H9 (cell line): ENCODE results near the gene TTR. TPM values are rescaled to one million over a fixed set of nuclear protein-coding genes. Genes with fewer than 3 reads are reported as not detected.

Experiments
- DNase-seq: peaks from one replicate; pipeline ENCODE4 v3.0.0-alpha.2; 2017
- H2AFZ ChIP-seq: one replicate; pipeline ENCODE4 v1.6.1; 2013; ENCODE audit warnings: mild to moderate bottlenecking, low read length, control low read depth, moderate library complexity
- H2AK5ac ChIP-seq: 2 replicates; pipeline ENCODE4 v1.6.1; 2013; ENCODE audit warnings: low read length, control low read depth, mixed read lengths; ENCODE audit not compliant: insufficient read length
- H2BK120ac ChIP-seq: one replicate; pipeline ENCODE4 v1.6.1; 2013; ENCODE audit warnings: low read depth, mild to moderate bottlenecking, low read length, control low read depth, inconsistent platforms; ENCODE audit not compliant: poor library complexity, severe bottlenecking
- H2BK12ac ChIP-seq: 2 replicates; pipeline ENCODE4 v1.6.1; 2013; ENCODE audit warnings: low read length, control low read depth, mixed read lengths, low read depth; ENCODE audit not compliant: insufficient read length
- H2BK15ac ChIP-seq: 2 replicates; pipeline ENCODE4 v1.6.1; 2013; ENCODE audit warnings: low read depth, low read length, control low read depth
- H2BK20ac ChIP-seq: one replicate; pipeline ENCODE4 v1.6.1; 2013; ENCODE audit warnings: low read depth, mild to moderate bottlenecking, low read length, control low read depth, inconsistent platforms; ENCODE audit not compliant: poor library complexity, severe bottlenecking
- H2BK5ac ChIP-seq: 2 replicates; pipeline ENCODE4 v1.6.1; 2013; ENCODE audit warnings: low read length, control low read depth, mixed read lengths; ENCODE audit not compliant: insufficient read length
- H3K14ac ChIP-seq: 2 replicates; pipeline ENCODE4 v1.6.1; 2013; ENCODE audit warnings: low read length, control low read depth; ENCODE audit not compliant: insufficient read depth
- H3K18ac ChIP-seq: 2 replicates; pipeline ENCODE4 v1.6.1; 2013; ENCODE audit warnings: low read depth, mild to moderate bottlenecking, mixed read lengths, low read length, control low read depth; ENCODE audit not compliant: insufficient read length
- H3K23ac ChIP-seq: 2 replicates; pipeline ENCODE4 v1.6.1; 2013; ENCODE audit warnings: low read length, control low read depth, mixed read lengths, low read depth; ENCODE audit not compliant: insufficient read length
- H3K23me2 ChIP-seq: 2 replicates; pipeline ENCODE4 v1.6.1; 2013; ENCODE audit warnings: low read depth, mild to moderate bottlenecking, mixed read lengths, low read length, control low read depth; ENCODE audit not compliant: insufficient read length, poor library complexity, severe bottlenecking
- H3K27ac ChIP-seq: 2 replicates; pipeline ENCODE4 v1.5.1; 2013; ENCODE audit warnings: low read length, control low read depth, mixed read lengths, low read depth; ENCODE audit not compliant: insufficient read length
- H3K27me3 ChIP-seq: 2 replicates; pipeline ENCODE4 v1.6.1; 2013; ENCODE audit warnings: low read length, control low read depth, inconsistent platforms; ENCODE audit not compliant: insufficient read depth
- H3K4ac ChIP-seq: 2 replicates; pipeline ENCODE4 v1.6.1; 2013; ENCODE audit warnings: low read depth, mild to moderate bottlenecking, control low read depth, inconsistent platforms, low read length, moderate library complexity
- H3K4me1 ChIP-seq: 2 replicates; pipeline ENCODE4 v1.6.1; 2013; ENCODE audit warnings: low read length, control low read depth, inconsistent platforms; ENCODE audit not compliant: insufficient read depth
- H3K4me2 ChIP-seq: 2 replicates; pipeline ENCODE4 v1.6.1; 2013; ENCODE audit warnings: low read length, control low read depth, mixed read lengths; ENCODE audit not compliant: insufficient read length, insufficient read depth
- H3K56ac ChIP-seq: 2 replicates; pipeline ENCODE4 v1.6.1; 2013; ENCODE audit warnings: low read depth, mild to moderate bottlenecking, mixed read lengths, low read length, control low read depth; ENCODE audit not compliant: insufficient read length
- H3K79me1 ChIP-seq: 2 replicates; pipeline ENCODE4 v1.6.1; 2013; ENCODE audit warnings: low read depth, mild to moderate bottlenecking, moderate library complexity, low read length, control low read depth, inconsistent platforms; ENCODE audit not compliant: insufficient read depth, poor library complexity, severe bottlenecking
- H3K79me2 ChIP-seq: 2 replicates; pipeline ENCODE4 v1.6.1; 2013; ENCODE audit warnings: low read length, control low read depth, inconsistent platforms; ENCODE audit not compliant: insufficient read depth
- H3K9ac ChIP-seq: 2 replicates; pipeline ENCODE4 v1.6.1; 2013; ENCODE audit warnings: low read length, control low read depth, mixed read lengths; ENCODE audit not compliant: insufficient read length; ENCODE audit errors: extremely low read depth
- H3K9me3 ChIP-seq: one replicate; pipeline ENCODE4 v1.6.1; 2013; ENCODE audit warnings: low read depth, low read length, inconsistent platforms; ENCODE audit not compliant: control insufficient read depth
- H3T11ph ChIP-seq: one replicate; pipeline ENCODE4 v1.6.1; 2013; ENCODE audit warnings: mild to moderate bottlenecking, low read length, control low read depth, inconsistent platforms
- H4K20me1 ChIP-seq: one replicate; pipeline ENCODE4 v1.6.1; 2013; ENCODE audit not compliant: control insufficient read depth, insufficient read length, insufficient read depth
- H4K5ac ChIP-seq: 2 replicates; pipeline ENCODE4 v1.6.1; 2013; ENCODE audit warnings: low read depth, mild to moderate bottlenecking, mixed read lengths, low read length, control low read depth; ENCODE audit not compliant: insufficient read length
- H4K8ac ChIP-seq: replicated peaks from 2 replicates; pipeline ENCODE4 v1.6.1; 2013; ENCODE audit warnings: low read length, control low read depth, mixed read lengths, low read depth; ENCODE audit not compliant: insufficient read length
- H4K91ac ChIP-seq: 2 replicates; pipeline ENCODE4 v1.6.1; 2013; ENCODE audit warnings: low read depth, mild to moderate bottlenecking, moderate library complexity, mixed read lengths, low read length, control low read depth; ENCODE audit not compliant: insufficient read length
- H3K27ac Mint-ChIP-seq, 3 experiments: 2 replicates in 2 of 3; 3 replicates in 1 of 3; pipeline ENCODE4 v1.8.0; 2020 to 2021; ENCODE audit warnings: mixed read lengths in 3 of 3, mild to moderate bottlenecking in 1 of 3, moderate library complexity in 1 of 3
- H3K27me3 Mint-ChIP-seq: 2 replicates; pipeline ENCODE4 v1.8.0; 2021; ENCODE audit warnings: low read depth, mild to moderate bottlenecking, moderate library complexity, mixed read lengths
- H3K36me3 Mint-ChIP-seq, 3 experiments: 2 replicates in 2 of 3; 3 replicates in 1 of 3; pipeline ENCODE4 v1.8.0; 2020 to 2021; ENCODE audit warnings: low read depth in 3 of 3, mixed read lengths in 3 of 3; ENCODE audit not compliant: insufficient read depth in 1 of 3
- H3K4me1 Mint-ChIP-seq, 2 experiments: 2 replicates each; pipeline ENCODE4 v1.8.0; 2020; ENCODE audit warnings: mixed read lengths in 2 of 2
- H3K4me3 Mint-ChIP-seq, 2 experiments: 2 replicates in 1 of 2; 3 replicates in 1 of 2; pipeline ENCODE4 v1.8.0; 2020 to 2021; ENCODE audit warnings: mild to moderate bottlenecking in 2 of 2, mixed read lengths in 2 of 2, moderate library complexity in 1 of 2
- H3K9me3 Mint-ChIP-seq, 2 experiments: 2 replicates in 1 of 2; 3 replicates in 1 of 2; pipeline ENCODE4 v1.8.0; 2020; ENCODE audit warnings: mild to moderate bottlenecking in 2 of 2, mixed read lengths in 2 of 2, moderate library complexity in 1 of 2
- WGBS: extraction: QIAGEN DNeasy Blood & Tissue Kit; methylation state at CpG from one replicate; pipeline ENCODE4 v1.1.7; 2013; ENCODE audit warnings: missing lambda C conversion rate, low lambda C conversion rate, mixed read lengths; ENCODE audit not compliant: insufficient read length; ENCODE audit errors: extremely low coverage; 5-methylcytosine and 5-hydroxymethylcytosine counted together
- total RNA-seq: library from RNA; stranded (reverse); gene quantifications from 2 replicates; pipeline ENCODE4 v1.2.1, GENCODE V29; 2021
- TF ChIP-seq, protein P1 (sequence below): fragments of 200-600 bp; sonication (generic); conservative IDR thresholded peaks from 3 replicates; pipeline ENCODE4 v1.8.0; 2021; ENCODE audit warnings: antibody characterized with exemption, mild to moderate bottlenecking

Gene TTR
- total RNA-seq, 1 experiment from 2014 or later, result not detected

DNA sequence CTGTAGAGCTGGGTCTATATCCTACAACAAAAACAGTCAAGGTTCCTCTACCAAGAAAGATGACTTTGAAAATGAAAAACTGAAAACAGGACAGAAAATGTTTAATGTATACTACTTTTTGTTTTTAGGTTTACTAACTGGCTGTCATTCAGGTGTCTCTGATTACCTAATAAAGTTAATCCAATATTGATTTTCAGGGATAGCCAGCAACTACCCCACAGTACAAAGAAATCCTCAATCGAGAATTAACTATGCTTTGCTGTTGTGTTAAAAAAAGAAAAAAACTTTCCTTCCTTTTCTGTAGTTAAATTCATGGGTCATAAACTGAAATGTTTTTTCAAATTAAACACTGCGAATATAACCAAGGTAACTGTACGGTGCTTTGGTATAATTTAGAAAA is 45.8 kb downstream of the TTR start:
- Mint-ChIP-seq H3K36me3 (peaks cover 23 to 42% (median 40%) of the 10 kb centered on the region in 3 experiments), H3K4me1 (no peaks in the 10 kb centered on the region; a peak in 1 of 4 replicates), H3K9me3 (peaks cover 0 to 2% of the 10 kb centered on the region in 2 experiments; a peak in 2 of 5 replicates), H3K4me3 (no peak overlapping the region), H3K27ac (no peak overlapping the region), H3K27me3 (no peaks in the 10 kb centered on the region)
- H4K8ac ChIP-seq, result no peak overlapping the region
- no peak for DNase-seq
- H4K5ac ChIP-seq, result no peak overlapping the region
- no peak overlapping the region for H2BK20ac ChIP-seq
- H4K91ac ChIP-seq, result no peak overlapping the region
- H3K4me2 ChIP-seq, result no peak overlapping the region
- H2BK12ac ChIP-seq, result no peak overlapping the region
- H3K4ac ChIP-seq, result no peak overlapping the region
- H3K18ac ChIP-seq, result no peak overlapping the region
- no peaks in the 10 kb centered on the region for H3K79me2 ChIP-seq
- no peak overlapping the region for H2AFZ ChIP-seq
- no peak overlapping the region for H3K56ac ChIP-seq
- WGBS, result no CpG with 5 or more reads among the region's 3 CpGs
- H3K9ac ChIP-seq, result no peak overlapping the region
- no peak overlapping the region for H2AK5ac ChIP-seq
- no peaks in the 10 kb centered on the region for H3K23me2 ChIP-seq
- H2BK15ac ChIP-seq, result no peak overlapping the region
- H3K27ac ChIP-seq, result no peak overlapping the region
- no peaks in the 10 kb centered on the region for H3K9me3 ChIP-seq
- TF ChIP-seq, protein P1, sequence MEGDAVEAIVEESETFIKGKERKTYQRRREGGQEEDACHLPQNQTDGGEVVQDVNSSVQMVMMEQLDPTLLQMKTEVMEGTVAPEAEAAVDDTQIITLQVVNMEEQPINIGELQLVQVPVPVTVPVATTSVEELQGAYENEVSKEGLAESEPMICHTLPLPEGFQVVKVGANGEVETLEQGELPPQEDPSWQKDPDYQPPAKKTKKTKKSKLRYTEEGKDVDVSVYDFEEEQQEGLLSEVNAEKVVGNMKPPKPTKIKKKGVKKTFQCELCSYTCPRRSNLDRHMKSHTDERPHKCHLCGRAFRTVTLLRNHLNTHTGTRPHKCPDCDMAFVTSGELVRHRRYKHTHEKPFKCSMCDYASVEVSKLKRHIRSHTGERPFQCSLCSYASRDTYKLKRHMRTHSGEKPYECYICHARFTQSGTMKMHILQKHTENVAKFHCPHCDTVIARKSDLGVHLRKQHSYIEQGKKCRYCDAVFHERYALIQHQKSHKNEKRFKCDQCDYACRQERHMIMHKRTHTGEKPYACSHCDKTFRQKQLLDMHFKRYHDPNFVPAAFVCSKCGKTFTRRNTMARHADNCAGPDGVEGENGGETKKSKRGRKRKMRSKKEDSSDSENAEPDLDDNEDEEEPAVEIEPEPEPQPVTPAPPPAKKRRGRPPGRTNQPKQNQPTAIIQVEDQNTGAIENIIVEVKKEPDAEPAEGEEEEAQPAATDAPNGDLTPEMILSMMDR, result no peak
- no peaks in the 10 kb centered on the region for H4K20me1 ChIP-seq
- no peak overlapping the region for H3T11ph ChIP-seq
- no peak overlapping the region for H3K14ac ChIP-seq
- H3K27me3 ChIP-seq, result no peaks in the 10 kb centered on the region
- H3K23ac ChIP-seq, result no peak overlapping the region
- H3K79me1 ChIP-seq, result no peaks in the 10 kb centered on the region
- H2BK120ac ChIP-seq, result no peak overlapping the region
- no peak overlapping the region for H2BK5ac ChIP-seq
- no peaks in the 10 kb centered on the region for H3K4me1 ChIP-seq
